Mesenchymal stem cell (in vitro differentiated cells and primary cell): Measurements from ENCODE around the gene UHRF2.
A peak's percentile ranks its signal among the peaks of the same experiment; 100 is the strongest.
"Not testable (repeated sequence)": the region's sequence is repeated elsewhere in the genome, so short reads cannot be mapped to it uniquely, and the experiment has no call there.

Experiments used
- DNase-seq: peaks from one replicate; pipeline ENCODE4 v3.0.0-alpha.2; 2013
- H2AFZ ChIP-seq: one replicate; pipeline ENCODE4 v1.6.1; 2013; ENCODE audit warnings: low read depth, mild to moderate bottlenecking, control low read depth, inconsistent platforms, low read length, moderate library complexity
- H2AK5ac ChIP-seq: 2 replicates; pipeline ENCODE4 v1.6.1; 2013; ENCODE audit warnings: low read length, moderate library complexity, mild to moderate bottlenecking, inconsistent platforms; ENCODE audit not compliant: severe bottlenecking
- H2BK120ac ChIP-seq: one replicate; pipeline ENCODE4 v1.6.1; 2013; ENCODE audit warnings: low read depth, mild to moderate bottlenecking, inconsistent platforms, low read length, moderate library complexity
- H2BK12ac ChIP-seq, 2 experiments: one replicate each; pipeline ENCODE4 v1.6.1; 2013; ENCODE audit warnings: inconsistent platforms in 2 of 2, low read length in 2 of 2, mild to moderate bottlenecking in 2 of 2, moderate library complexity in 2 of 2, control low read depth in 1 of 2
- H2BK15ac ChIP-seq: one replicate; pipeline ENCODE4 v1.6.1; 2013; ENCODE audit warnings: mild to moderate bottlenecking, low read depth, inconsistent platforms; ENCODE audit not compliant: poor library complexity, severe bottlenecking
- H2BK5ac ChIP-seq: 2 replicates; pipeline ENCODE4 v1.6.1; 2013; ENCODE audit warnings: low read depth, mild to moderate bottlenecking, low read length, control low read depth, inconsistent platforms; ENCODE audit not compliant: poor library complexity, severe bottlenecking
- H3K14ac ChIP-seq, 2 experiments: one replicate each; pipeline ENCODE4 v1.6.1; 2013; ENCODE audit warnings: inconsistent platforms in 2 of 2, low read length in 2 of 2, control low read depth in 1 of 2, mild to moderate bottlenecking in 1 of 2, moderate library complexity in 1 of 2
- H3K18ac ChIP-seq, 2 experiments: one replicate each; pipeline ENCODE4 v1.6.1; 2013; ENCODE audit warnings: inconsistent platforms in 2 of 2, low read length in 2 of 2, control low read depth in 1 of 2, low read depth in 1 of 2, mild to moderate bottlenecking in 1 of 2
- H3K23ac ChIP-seq, 2 experiments: one replicate each; pipeline ENCODE4 v1.6.1; 2013; ENCODE audit warnings: inconsistent platforms in 2 of 2, low read length in 2 of 2, mild to moderate bottlenecking in 2 of 2, moderate library complexity in 2 of 2, control low read depth in 1 of 2
- H3K27ac ChIP-seq: 2 replicates; pipeline ENCODE4 v1.5.1; 2013; ENCODE audit warnings: mild to moderate bottlenecking, moderate library complexity, low read length, control low read depth, inconsistent platforms; ENCODE audit not compliant: poor library complexity, severe bottlenecking
- H3K27me3 ChIP-seq, 2 experiments: 2 replicates each; pipeline versions ENCODE4 v1.6.1 to v1.7.0; 2013; ENCODE audit warnings: low read length in 2 of 2, mild to moderate bottlenecking in 2 of 2, moderate library complexity in 2 of 2, control low read depth in 1 of 2, inconsistent platforms in 1 of 2; ENCODE audit not compliant: control insufficient read depth in 1 of 2, insufficient read depth in 1 of 2
- H3K36me3 ChIP-seq, 2 experiments: 2 replicates each; pipeline versions ENCODE4 v1.6.1 to v1.7.0; 2013; ENCODE audit warnings: low read length in 2 of 2, control low read depth in 1 of 2, inconsistent platforms in 1 of 2, low read depth in 1 of 2, mild to moderate bottlenecking in 1 of 2; ENCODE audit not compliant: insufficient read depth in 2 of 2, control insufficient read depth in 1 of 2
- H3K4ac ChIP-seq, 2 experiments: one replicate each; pipeline ENCODE4 v1.6.1; 2013; ENCODE audit warnings: inconsistent platforms in 2 of 2, low read length in 2 of 2, mild to moderate bottlenecking in 2 of 2, moderate library complexity in 2 of 2, control low read depth in 1 of 2, low read depth in 1 of 2
- H3K4me1 ChIP-seq: 2 replicates; pipeline ENCODE4 v1.6.1; 2013; ENCODE audit warnings: low read depth, low read length, control low read depth; ENCODE audit not compliant: control insufficient read depth, insufficient read depth
- H3K4me2 ChIP-seq: 2 replicates; pipeline ENCODE4 v1.6.1; 2013; ENCODE audit warnings: low read length, mild to moderate bottlenecking, inconsistent platforms; ENCODE audit not compliant: poor library complexity, severe bottlenecking
- H3K4me3 ChIP-seq, 2 experiments: 2 replicates each; pipeline versions ENCODE4 v1.5.1 to v1.7.0; 2013; ENCODE audit warnings: low read length in 2 of 2, mild to moderate bottlenecking in 2 of 2, control low read depth in 1 of 2, low read depth in 1 of 2; ENCODE audit not compliant: insufficient read depth in 1 of 2
- H3K79me1 ChIP-seq: replicated peaks from 2 replicates; pipeline ENCODE4 v1.6.1; 2013; ENCODE audit warnings: mild to moderate bottlenecking, control low read depth, low read length, inconsistent platforms; ENCODE audit not compliant: poor library complexity, severe bottlenecking
- H3K9ac ChIP-seq: 2 replicates; pipeline ENCODE4 v1.7.0; 2013; ENCODE audit warnings: mild to moderate bottlenecking, low read length, moderate library complexity
- H3K9me3 ChIP-seq: 2 replicates; pipeline ENCODE4 v1.7.0; 2013; ENCODE audit warnings: mild to moderate bottlenecking, low read length; ENCODE audit not compliant: control insufficient read depth
- H4K8ac ChIP-seq: one replicate; pipeline ENCODE4 v1.6.1; 2013; ENCODE audit warnings: inconsistent platforms, mild to moderate bottlenecking, low read length, moderate library complexity
- H4K91ac ChIP-seq: one replicate; pipeline ENCODE4 v1.6.1; 2013; ENCODE audit warnings: mild to moderate bottlenecking, low read length, inconsistent platforms
- WGBS: methylation state at CpG from one replicate; pipeline ENCODE4 v1.1.7; 2013; ENCODE audit warnings: mixed read lengths; 5-methylcytosine and 5-hydroxymethylcytosine counted together

The UHRF2 gene

GRCh38 chr9:6535594-6535993, 122.6 kb downstream of the UHRF2 start:
- Histone ChIP-seq H3K36me3 (no peaks in the 10 kb centered on the region), H2AK5ac (no peak overlapping the region), H2AFZ (no peak overlapping the region), H4K91ac (no peak overlapping the region), H3K4me2 (no peak overlapping the region), H3K9ac (no peak overlapping the region), H3K9me3 (no peaks in the 10 kb centered on the region), H2BK5ac (no peak overlapping the region), H4K8ac (no peak overlapping the region), H3K23ac (no peak overlapping the region), H2BK120ac (no peak overlapping the region), H3K4ac (no peak overlapping the region), H3K14ac (no peak overlapping the region), H3K4me1 (peaks cover 2% of the 10 kb centered on the region), H2BK15ac (no peak overlapping the region), H3K4me3 (no peak overlapping the region), H2BK12ac (no peak overlapping the region), H3K27me3 (no peaks in the 10 kb centered on the region), H3K18ac (no peak overlapping the region), H3K79me1 (no peaks in the 10 kb centered on the region), H3K27ac (no peak overlapping the region)
- WGBS, result 99% methylated on average over 3 of the region's 3 CpGs
- DNase-seq, result no peak

- peaks cover 2% of the 10 kb centered on the region for H3K4me1 ChIP-seq
- H2AFZ ChIP-seq, result peak overlapping the region; percentile 65
- H3K14ac ChIP-seq, result peak overlapping the region in 1 of 2 experiments; percentile 37
- H2AK5ac ChIP-seq, result no peak overlapping the region
- no peak overlapping the region for H3K4me2 ChIP-seq
- no peak overlapping the region for H3K27ac ChIP-seq
- H3K27me3 ChIP-seq, result no peaks in the 10 kb centered on the region
- no peaks in the 10 kb centered on the region for H3K79me1 ChIP-seq
- no peaks in the 10 kb centered on the region for H3K36me3 ChIP-seq
- H3K4ac ChIP-seq, result peak overlapping the region in 1 of 2 experiments; percentile 42
- H3K4me3 ChIP-seq, result peak overlapping the region in 1 of 2 experiments; percentile 1
- H3K23ac ChIP-seq, result no peak overlapping the region
- WGBS, result 39% methylated on average over 3 of the region's 3 CpGs
- peak overlapping the region in 1 of 2 experiments; percentile 19 for H3K18ac ChIP-seq
- peak; percentile 45 for DNase-seq
- no peak overlapping the region for H2BK15ac ChIP-seq
- no peaks in the 10 kb centered on the region for H3K9me3 ChIP-seq
- H4K91ac ChIP-seq, result no peak overlapping the region
- no peak overlapping the region for H2BK120ac ChIP-seq
- peak overlapping the region; percentile 42 for H3K9ac ChIP-seq
- no peak overlapping the region for H4K8ac ChIP-seq
- no peak overlapping the region for H2BK5ac ChIP-seq
- H2BK12ac ChIP-seq, result no peak overlapping the region
These were observed 125.7 kb downstream of the UHRF2 start for GRCh38 chr9:6538666-6539071.

- not testable (repeated sequence) for H3K4ac ChIP-seq, H3K9me3 ChIP-seq, H3K27me3 ChIP-seq, DNase-seq, H2BK5ac ChIP-seq, H2BK15ac ChIP-seq, H3K27ac ChIP-seq, H2AFZ ChIP-seq, H3K9ac ChIP-seq, H3K36me3 ChIP-seq, H4K91ac ChIP-seq, H2BK120ac ChIP-seq, H4K8ac ChIP-seq, H3K23ac ChIP-seq, H2BK12ac ChIP-seq, H3K18ac ChIP-seq, H3K4me1 ChIP-seq, H3K79me1 ChIP-seq, H3K14ac ChIP-seq, H2AK5ac ChIP-seq, H3K4me3 ChIP-seq, H3K4me2 ChIP-seq
- 94% methylated on average over 4 of the region's 5 CpGs for WGBS
These were observed 129.6 kb downstream of the UHRF2 start for GRCh38 chr9:6542617-6543016.

- no peak overlapping the region for H3K18ac ChIP-seq
- no peak overlapping the region for H2BK5ac ChIP-seq
- peaks cover 2% of the 10 kb centered on the region for H3K4me1 ChIP-seq
- no peak overlapping the region for H2BK15ac ChIP-seq
- no peak overlapping the region for H4K91ac ChIP-seq
- H3K9me3 ChIP-seq, result no peaks in the 10 kb centered on the region
- H3K9ac ChIP-seq, result no peak overlapping the region
- WGBS, result 80% methylated on average over 6 of the region's 6 CpGs
- H3K36me3 ChIP-seq, result no peaks in the 10 kb centered on the region
- no peak overlapping the region for H3K4me2 ChIP-seq
- no peak overlapping the region for H2BK120ac ChIP-seq
- H3K27ac ChIP-seq, result no peak overlapping the region
- H2BK12ac ChIP-seq, result no peak overlapping the region
- H2AK5ac ChIP-seq, result no peak overlapping the region
- no peaks in the 10 kb centered on the region for H3K79me1 ChIP-seq
- H3K23ac ChIP-seq, result no peak overlapping the region
- no peak overlapping the region for H4K8ac ChIP-seq
- H3K4ac ChIP-seq, result no peak overlapping the region
- no peak overlapping the region for H3K14ac ChIP-seq
- H2AFZ ChIP-seq, result no peak overlapping the region
- no peaks in the 10 kb centered on the region for H3K27me3 ChIP-seq
- DNase-seq, result no peak
- H3K4me3 ChIP-seq, result no peak overlapping the region
These were observed 130.2 kb downstream of the UHRF2 start for GRCh38 chr9:6543204-6543603.
